Effector memory CD4-positive, alpha-beta T cell (primary cell): ENCODE data around the gene XRCC3.

Source experiments
- DNase-seq, 3 donors: peaks; one replicate each; pipeline ENCODE4 v3.0.0-alpha.2; 2020
- H3K27ac ChIP-seq: 2 replicates; pipeline ENCODE4 v1.7.0; 2013; ENCODE audit warnings: mild to moderate bottlenecking, low read length, moderate library complexity; ENCODE audit not compliant: insufficient read depth, poor library complexity, severe bottlenecking
- H3K27me3 ChIP-seq: replicated peaks from 2 replicates; pipeline ENCODE4 v1.7.0; 2013; ENCODE audit warnings: mild to moderate bottlenecking, low read length; ENCODE audit not compliant: insufficient read depth, control insufficient read depth, poor library complexity, severe bottlenecking
- H3K36me3 ChIP-seq: 2 replicates; pipeline ENCODE4 v1.7.0; 2013; ENCODE audit warnings: mild to moderate bottlenecking, low read length, moderate library complexity; ENCODE audit not compliant: control insufficient read depth, insufficient read depth
- H3K4me1 ChIP-seq: 2 replicates; pipeline ENCODE4 v1.7.0; 2013; ENCODE audit warnings: low read length, mild to moderate bottlenecking; ENCODE audit not compliant: control insufficient read depth, insufficient read depth, poor library complexity, severe bottlenecking
- H3K4me3 ChIP-seq: 2 replicates; pipeline ENCODE4 v1.7.0; 2013; ENCODE audit warnings: low read length, low read depth, mild to moderate bottlenecking; ENCODE audit not compliant: insufficient read depth, poor library complexity, severe bottlenecking
- H3K9me3 ChIP-seq: 2 replicates; pipeline ENCODE4 v1.7.0; 2013; ENCODE audit warnings: mild to moderate bottlenecking, low read length, moderate library complexity; ENCODE audit not compliant: control insufficient read depth

Gene XRCC3

GRCh38 chr14:103707329-103708263 lies 7.7 kb downstream of the XRCC3 start:
- no peak for DNase-seq
- Histone ChIP-seq H3K4me1 (no peaks in the 10 kb centered on the region), H3K36me3 (peaks cover 9% of the 10 kb centered on the region), H3K27me3 (no peaks in the 10 kb centered on the region), H3K27ac (no peak overlapping the region), H3K9me3 (no peaks in the 10 kb centered on the region), H3K4me3 (no peak overlapping the region)

- H3K4me3 ChIP-seq = no peak overlapping the region
- H3K27ac ChIP-seq = no peak overlapping the region
- DNase-seq = no peak
- no peaks in the 10 kb centered on the region for H3K9me3 ChIP-seq
- no peaks in the 10 kb centered on the region for H3K4me1 ChIP-seq
- H3K27me3 ChIP-seq = no peaks in the 10 kb centered on the region
- peaks cover 9% of the 10 kb centered on the region for H3K36me3 ChIP-seq
These were observed 8.5 kb downstream of the XRCC3 start for GRCh38 chr14:103706551-103707328.

- H3K27me3 ChIP-seq = no peaks in the 10 kb centered on the region
- H3K4me1 ChIP-seq = no peaks in the 10 kb centered on the region
- no peak overlapping the region for H3K4me3 ChIP-seq
- peaks cover 13% of the 10 kb centered on the region for H3K36me3 ChIP-seq
- H3K9me3 ChIP-seq = no peaks in the 10 kb centered on the region
- H3K27ac ChIP-seq = no peak overlapping the region
- no peak for DNase-seq
These were observed 9.6 kb downstream of the XRCC3 start for GRCh38 chr14:103705504-103706284.

- DNase-seq = no peak
- no peaks in the 10 kb centered on the region for H3K4me1 ChIP-seq
- no peak overlapping the region for H3K27ac ChIP-seq
- peaks cover 19% of the 10 kb centered on the region for H3K36me3 ChIP-seq
- H3K9me3 ChIP-seq = no peaks in the 10 kb centered on the region
- no peak overlapping the region for H3K4me3 ChIP-seq
- H3K27me3 ChIP-seq = no peaks in the 10 kb centered on the region
These were observed 10.1 kb downstream of the XRCC3 start for GRCh38 chr14:103705118-103705503.

- Histone ChIP-seq H3K9me3 (no peaks in the 10 kb centered on the region), H3K36me3 (peaks cover 23% of the 10 kb centered on the region), H3K27ac (no peak overlapping the region), H3K27me3 (no peaks in the 10 kb centered on the region), H3K4me1 (no peaks in the 10 kb centered on the region), H3K4me3 (no peak overlapping the region)
- DNase-seq = no peak
These were observed 10.5 kb downstream of the XRCC3 start for GRCh38 chr14:103704708-103705107.

- DNase-seq = no peak
- H3K9me3 ChIP-seq = no peaks in the 10 kb centered on the region
- no peaks in the 10 kb centered on the region for H3K4me1 ChIP-seq
- H3K4me3 ChIP-seq = no peak overlapping the region
- H3K27me3 ChIP-seq = no peaks in the 10 kb centered on the region
- H3K27ac ChIP-seq = no peak overlapping the region
- H3K36me3 ChIP-seq = peaks cover 31% of the 10 kb centered on the region
These were observed 11.5 kb downstream of the XRCC3 start for GRCh38 chr14:103703433-103704385.

- Histone ChIP-seq H3K9me3 (no peaks in the 10 kb centered on the region), H3K4me3 (no peak overlapping the region), H3K27ac (no peak overlapping the region), H3K27me3 (no peaks in the 10 kb centered on the region), H3K4me1 (no peaks in the 10 kb centered on the region), H3K36me3 (peaks cover 39% of the 10 kb centered on the region)
- no peak for DNase-seq
These were observed 12.5 kb downstream of the XRCC3 start for GRCh38 chr14:103702497-103703432.

- DNase-seq = no peak
- no peak overlapping the region for H3K4me3 ChIP-seq
- H3K27me3 ChIP-seq = no peaks in the 10 kb centered on the region
- no peaks in the 10 kb centered on the region for H3K4me1 ChIP-seq
- no peaks in the 10 kb centered on the region for H3K9me3 ChIP-seq
- no peak overlapping the region for H3K27ac ChIP-seq
- H3K36me3 ChIP-seq = peaks cover 43% of the 10 kb centered on the region
These were observed 13.2 kb downstream of the XRCC3 start for GRCh38 chr14:103702095-103702494.
